Measurements from ENCODE around the gene PTTG1IP.

DNA sequence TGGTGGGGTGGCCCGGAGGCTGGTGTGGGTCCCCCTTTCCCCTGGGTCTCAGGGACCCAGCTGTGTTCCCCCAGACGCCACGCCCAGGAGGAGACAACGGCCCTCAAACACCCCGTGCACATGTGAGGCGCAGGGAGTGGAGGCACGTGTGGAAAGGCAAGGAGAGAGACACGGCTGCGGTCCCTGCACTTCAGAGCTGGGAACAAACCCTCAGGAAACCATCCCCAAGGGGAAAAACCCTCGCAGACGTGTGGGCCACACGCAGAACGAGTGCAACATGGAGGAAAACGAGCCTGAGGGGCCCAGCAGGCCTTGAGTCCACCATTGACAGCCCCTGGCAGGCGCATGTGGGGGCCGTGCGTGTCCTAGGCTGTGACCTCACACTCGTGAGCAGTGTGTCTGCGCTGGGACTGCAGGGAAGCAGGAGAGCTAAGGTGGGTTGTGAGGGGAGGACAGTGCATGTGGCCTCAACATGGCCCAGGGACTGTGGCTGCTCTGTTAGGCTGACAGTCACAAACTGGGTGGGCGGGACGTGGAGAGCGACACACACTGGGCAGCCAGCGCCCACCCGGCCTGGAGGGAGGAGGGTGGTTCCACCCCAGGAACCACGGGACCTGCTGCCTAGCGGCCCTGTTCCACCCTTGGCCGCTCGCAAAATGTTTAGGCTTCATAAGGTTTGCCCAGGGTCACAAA, 27.2 kb upstream of the PTTG1IP start:
- TF ChIP-seq, protein P1, sequence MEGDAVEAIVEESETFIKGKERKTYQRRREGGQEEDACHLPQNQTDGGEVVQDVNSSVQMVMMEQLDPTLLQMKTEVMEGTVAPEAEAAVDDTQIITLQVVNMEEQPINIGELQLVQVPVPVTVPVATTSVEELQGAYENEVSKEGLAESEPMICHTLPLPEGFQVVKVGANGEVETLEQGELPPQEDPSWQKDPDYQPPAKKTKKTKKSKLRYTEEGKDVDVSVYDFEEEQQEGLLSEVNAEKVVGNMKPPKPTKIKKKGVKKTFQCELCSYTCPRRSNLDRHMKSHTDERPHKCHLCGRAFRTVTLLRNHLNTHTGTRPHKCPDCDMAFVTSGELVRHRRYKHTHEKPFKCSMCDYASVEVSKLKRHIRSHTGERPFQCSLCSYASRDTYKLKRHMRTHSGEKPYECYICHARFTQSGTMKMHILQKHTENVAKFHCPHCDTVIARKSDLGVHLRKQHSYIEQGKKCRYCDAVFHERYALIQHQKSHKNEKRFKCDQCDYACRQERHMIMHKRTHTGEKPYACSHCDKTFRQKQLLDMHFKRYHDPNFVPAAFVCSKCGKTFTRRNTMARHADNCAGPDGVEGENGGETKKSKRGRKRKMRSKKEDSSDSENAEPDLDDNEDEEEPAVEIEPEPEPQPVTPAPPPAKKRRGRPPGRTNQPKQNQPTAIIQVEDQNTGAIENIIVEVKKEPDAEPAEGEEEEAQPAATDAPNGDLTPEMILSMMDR (conservative IDR thresholded peaks at IDR 0.05; ENCODE audit: low read length): no peak
- no peak for TF ChIP-seq EZH2phosphoT487 (IDR thresholded peaks at IDR 0.05; ENCODE audit: borderline replicate concordance, low read depth, low read length)

Measured in OCI-LY7 (cell line).